Measurements from ENCODE around the gene NCOA3. TPM values are rescaled to one million over a fixed set of nuclear protein-coding genes. Genes with fewer than 3 reads are reported as not detected.
A peak's percentile ranks its signal among the peaks of the same experiment; 100 is the strongest.

Gene NCOA3
- total RNA-seq, 4 donors from 2014 or later: 41.6 to 74.7 (median 55.8) TPM

- no peak for TF ChIP-seq CTCF (IDR thresholded peaks at IDR 0.05; ENCODE audit: low read depth)
Observed at GRCh38 chr20:47594157-47594556, 92.5 kb downstream of the NCOA3 start.

- no peak for TF ChIP-seq CTCF (IDR thresholded peaks at IDR 0.05; ENCODE audit: low read depth)
Observed at GRCh38 chr20:47596003-47596571, 94.4 kb downstream of the NCOA3 start.

- TF ChIP-seq CTCF (IDR thresholded peaks at IDR 0.05; ENCODE audit: low read depth): no peak
Observed at GRCh38 chr20:47597090-47597489, 95.4 kb downstream of the NCOA3 start.

- peak; percentile 47 for TF ChIP-seq CTCF (IDR thresholded peaks at IDR 0.05; ENCODE audit: low read depth)
Observed at GRCh38 chr20:47598911-47599744, 97.4 kb downstream of the NCOA3 start.

- TF ChIP-seq CTCF (IDR thresholded peaks at IDR 0.05; ENCODE audit: low read depth): no peak
Observed at GRCh38 chr20:47600967-47601547, 99.4 kb downstream of the NCOA3 start.

- no peak for TF ChIP-seq CTCF (IDR thresholded peaks at IDR 0.05; ENCODE audit: low read depth)
Observed at GRCh38 chr20:47603260-47603659, 101.6 kb downstream of the NCOA3 start.

GRCh38 chr20:47605673-47606413 lies 104.2 kb downstream of the NCOA3 start:
- TF ChIP-seq CTCF (IDR thresholded peaks at IDR 0.05; ENCODE audit: low read depth): peak; percentile 97
